Measurements from ENCODE around the gene PREX1. TPM values are rescaled to one million over a fixed set of nuclear protein-coding genes. Genes with fewer than 3 reads are reported as not detected.

PREX1 gene
- total and polyA plus RNA-seq, 2 of the 4 experiments (the other 2 are of a cell fraction) = 0.67 to 0.72 TPM

- in situ Hi-C loops (cut with MboI; ENCODE audit: low sequenced_read_pairs) (loop anchor here (25.0 kb wide), 1 partner anchor 110 kb away; no protein-coding TSS in a partner anchor), dilution Hi-C loops (cut with HindIII; ENCODE audit: low sequenced_read_pairs, unreplicated experiment) (no loop called here), intact Hi-C loops (cut with micrococcal nuclease) (no loop called here)
- no peak overlapping the region for H4K91ac ChIP-seq (ENCODE audit: insufficient read depth, low read depth, low read length)
- H2BK20ac ChIP-seq (ENCODE audit: low read depth, low read length) = no peak overlapping the region
- no peak overlapping the region for H3K4me2 ChIP-seq (ENCODE audit: low read depth, low read length)
- H3K27ac ChIP-seq (ENCODE audit: insufficient read depth, low read length) = no peak overlapping the region
- H3K4ac ChIP-seq (ENCODE audit: low read depth, low read length) = no peak overlapping the region
- H3K4me3 ChIP-seq (ENCODE audit: insufficient read depth, low read depth, low read length) = no peak overlapping the region
- DNase-seq (no peak), ATAC-seq (ENCODE audit: low read depth) (no peak)
- no peak overlapping the region for H2BK120ac ChIP-seq (ENCODE audit: low read depth, low read length)
- H4K20me1 ChIP-seq (ENCODE audit: insufficient read depth, low read length) = no peaks in the 10 kb centered on the region
- no TSS peak for BruUV-seq (replicated peaks)
- no peaks in the 10 kb centered on the region; the same call in 1 of the 2 replicates for H3K9me1 ChIP-seq (ENCODE audit: insufficient read depth, low read length)
- H2AFZ ChIP-seq (replicated peaks; ENCODE audit: low read length, poor library complexity) = no peak overlapping the region
- no peaks in the 10 kb centered on the region for H3K4me1 ChIP-seq (ENCODE audit: control insufficient read depth, insufficient read depth, low read length)
- H2AK9ac ChIP-seq (replicated peaks; ENCODE audit: low read depth, low read length, poor library complexity) = no peak overlapping the region
- ChIA-PET CTCF (no interaction called here), POLR2A (ENCODE audit: unreplicated experiment) (no interaction called here)
- no peak overlapping the region for H3K14ac ChIP-seq (replicated peaks; ENCODE audit: low read depth, low read length)
- H2BK15ac ChIP-seq (ENCODE audit: low read depth, low read length) = no peak overlapping the region
- no peak overlapping the region for H3K23ac ChIP-seq (ENCODE audit: low read depth, low read length)
- no peaks in the 10 kb centered on the region for H3K36me3 ChIP-seq (ENCODE audit: control insufficient read depth, insufficient read depth, low read length)
- no peak overlapping the region for H2AK5ac ChIP-seq (ENCODE audit: low read depth, low read length)
- H4K5ac ChIP-seq (ENCODE audit: low read depth, low read length) = no peak overlapping the region
- H3K9ac ChIP-seq (ENCODE audit: low read depth, low read length) = no peak overlapping the region
- WGBS, 2 experiments (ENCODE audit: extremely low coverage in 2 of 2, insufficient read length in 1 of 2) = no CpG with 5 or more reads among the region's 8 CpGs
- peaks cover 4% of the 10 kb centered on the region; the same call in 1 of the 2 replicates for H3K27me3 ChIP-seq (ENCODE audit: control insufficient read depth, insufficient read depth, low read length)
- TF ChIP-seq BHLHE40 (IDR thresholded peaks at IDR 0.05; ENCODE audit: low read depth, low read length) = no peak
- H3K9me3 ChIP-seq (ENCODE audit: control insufficient read depth, insufficient read depth, low read length) = peaks cover 3% of the 10 kb centered on the region; the same call in 1 of the 2 replicates
- no peak overlapping the region for H3K56ac ChIP-seq (ENCODE audit: extremely low read depth, insufficient read depth, low read length)
- H3K18ac ChIP-seq (ENCODE audit: low read depth, low read length) = no peak overlapping the region
- H3K79me1 ChIP-seq (ENCODE audit: low read depth in 1 of 2, low read length in 2 of 2) = no peaks in the 10 kb centered on the region
- H4K8ac ChIP-seq (ENCODE audit: low read depth in 2 of 2, low read length in 2 of 2) = no peak overlapping the region
- H2BK5ac ChIP-seq (ENCODE audit: low read depth, low read length, poor library complexity, severe bottlenecking) = no peak overlapping the region
These were observed 50.8 kb downstream of the PREX1 start for GRCh38 chr20:48777005-48777404.
